ENCODE measurements around the gene FILIP1. TPM values are rescaled to one million over a fixed set of nuclear protein-coding genes. Genes with fewer than 3 reads are reported as not detected.

FILIP1 gene
- total and polyA plus RNA-seq, 2 donors from 2014 or later, result 0.80 to 4.6 TPM

DNA sequence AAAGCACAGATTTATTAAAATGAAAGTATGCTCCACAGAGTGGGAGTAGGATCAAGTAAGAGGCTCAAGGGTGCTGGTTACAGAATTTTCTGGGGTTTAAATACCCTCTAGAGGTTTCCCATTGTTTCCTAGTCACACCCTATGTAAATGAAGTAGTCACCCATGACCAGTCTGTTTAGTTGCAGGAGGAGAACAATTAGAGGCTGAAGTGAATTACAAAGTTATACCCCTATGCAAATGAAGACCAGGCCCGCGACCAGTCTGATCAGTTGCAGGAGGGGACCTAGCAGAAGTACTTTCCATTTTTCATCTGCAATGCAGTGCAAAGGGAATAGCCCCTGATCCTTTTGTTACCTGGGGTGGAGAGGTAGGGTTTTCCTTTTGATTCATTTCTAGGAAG is 11.8 kb upstream of the FILIP1 start:
- H3K4me1 ChIP-seq (ENCODE audit: control insufficient read depth in 2 of 3, insufficient read depth in 2 of 3, low read depth in 1 of 3, low read length in 3 of 3), result no peaks in the 10 kb centered on the region
- no peak overlapping the region for H3K27ac ChIP-seq (ENCODE audit: low read depth in 2 of 2, low read length in 2 of 2)
- intact Hi-C loops (cut with DNase I), result no loop called here
- H3K27me3 ChIP-seq (ENCODE audit: control insufficient read depth, insufficient read depth, low read length), result no peaks in the 10 kb centered on the region
- no peak for DNase-seq
- no peak for FAIRE-seq
- no peaks in the 10 kb centered on the region for H3K36me3 ChIP-seq (ENCODE audit: control insufficient read depth in 2 of 3, insufficient read depth in 3 of 3, low read length in 3 of 3)
- H3K4me3 ChIP-seq (ENCODE audit: low read length in 3 of 3), result no peak overlapping the region
- H3K9me3 ChIP-seq (ENCODE audit: control insufficient read depth in 2 of 3, insufficient read depth in 1 of 3, low read length in 3 of 3), result no peaks in the 10 kb centered on the region
- TF ChIP-seq, protein P1, sequence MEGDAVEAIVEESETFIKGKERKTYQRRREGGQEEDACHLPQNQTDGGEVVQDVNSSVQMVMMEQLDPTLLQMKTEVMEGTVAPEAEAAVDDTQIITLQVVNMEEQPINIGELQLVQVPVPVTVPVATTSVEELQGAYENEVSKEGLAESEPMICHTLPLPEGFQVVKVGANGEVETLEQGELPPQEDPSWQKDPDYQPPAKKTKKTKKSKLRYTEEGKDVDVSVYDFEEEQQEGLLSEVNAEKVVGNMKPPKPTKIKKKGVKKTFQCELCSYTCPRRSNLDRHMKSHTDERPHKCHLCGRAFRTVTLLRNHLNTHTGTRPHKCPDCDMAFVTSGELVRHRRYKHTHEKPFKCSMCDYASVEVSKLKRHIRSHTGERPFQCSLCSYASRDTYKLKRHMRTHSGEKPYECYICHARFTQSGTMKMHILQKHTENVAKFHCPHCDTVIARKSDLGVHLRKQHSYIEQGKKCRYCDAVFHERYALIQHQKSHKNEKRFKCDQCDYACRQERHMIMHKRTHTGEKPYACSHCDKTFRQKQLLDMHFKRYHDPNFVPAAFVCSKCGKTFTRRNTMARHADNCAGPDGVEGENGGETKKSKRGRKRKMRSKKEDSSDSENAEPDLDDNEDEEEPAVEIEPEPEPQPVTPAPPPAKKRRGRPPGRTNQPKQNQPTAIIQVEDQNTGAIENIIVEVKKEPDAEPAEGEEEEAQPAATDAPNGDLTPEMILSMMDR (IDR thresholded peaks at IDR 0.05; ENCODE audit: borderline replicate concordance, extremely low read depth, insufficient read depth), result no peak
- H3K9ac ChIP-seq (ENCODE audit: low read length in 3 of 3), result no peak overlapping the region

DNA sequence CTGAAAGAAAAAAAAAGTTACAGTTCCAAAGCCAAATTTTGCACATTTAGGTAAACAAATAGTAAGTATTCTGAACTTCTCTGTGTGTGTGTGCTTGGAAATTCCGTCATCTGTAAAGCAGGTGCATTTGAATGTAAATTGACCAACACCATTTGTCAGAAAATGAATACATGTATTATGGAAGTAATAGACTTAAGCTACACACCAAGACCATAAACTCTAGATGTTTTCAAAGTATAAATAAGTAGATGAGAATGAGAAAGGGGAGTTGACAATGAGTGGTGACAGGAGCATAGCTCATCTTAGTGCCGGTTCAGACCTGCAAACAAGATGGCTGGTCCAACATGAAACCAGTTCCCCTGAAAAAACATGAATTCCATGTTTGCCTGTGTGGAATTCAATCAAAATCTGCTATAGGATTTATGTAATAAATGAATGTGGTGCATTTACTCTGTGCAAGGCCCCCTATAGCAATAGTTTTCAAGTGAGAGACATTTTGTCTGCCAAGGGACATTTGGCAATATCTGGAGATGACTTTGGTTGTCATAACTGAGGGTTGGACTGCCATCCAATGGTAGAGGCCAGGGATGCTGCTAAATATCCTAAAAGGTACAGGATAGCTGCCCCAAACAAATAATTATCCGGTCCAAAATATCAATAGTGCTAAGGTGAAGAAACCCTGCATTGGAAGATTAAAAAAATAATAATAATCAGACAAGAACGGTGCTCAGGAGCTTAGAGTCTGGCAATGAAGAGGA is 11.0 kb upstream of the FILIP1 start:
- no peak overlapping the region for H3K4me3 ChIP-seq (ENCODE audit: low read length in 3 of 3)

DNA sequence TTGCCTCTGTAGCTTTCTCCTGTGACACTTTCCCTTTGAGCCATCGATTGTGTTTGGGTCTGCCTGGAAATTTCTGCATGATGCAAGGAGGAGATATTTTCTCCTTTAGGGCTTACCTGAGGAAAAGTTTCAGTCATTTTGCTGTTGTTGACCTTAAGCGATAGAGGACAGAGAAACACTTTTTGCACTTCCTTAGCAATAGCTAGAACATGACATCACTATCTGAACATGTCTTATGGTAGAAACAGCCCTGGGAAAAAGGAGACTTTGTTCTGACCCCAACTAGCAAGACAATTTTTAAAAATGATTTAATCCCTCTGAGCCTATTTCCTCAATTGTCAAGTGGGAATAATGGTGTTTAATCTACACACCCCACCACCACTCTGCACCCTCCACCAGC is 9.7 kb upstream of the FILIP1 start:
- DNase-seq (no peak), FAIRE-seq (no peak)
- TF ChIP-seq, protein P1 (IDR thresholded peaks at IDR 0.05; ENCODE audit: borderline replicate concordance, extremely low read depth, insufficient read depth), result no peak
- H3K9me3 ChIP-seq (ENCODE audit: control insufficient read depth in 2 of 3, insufficient read depth in 1 of 3, low read length in 3 of 3), result no peaks in the 10 kb centered on the region
- no peaks in the 10 kb centered on the region for H3K36me3 ChIP-seq (ENCODE audit: control insufficient read depth in 2 of 3, insufficient read depth in 3 of 3, low read length in 3 of 3)
- no peak overlapping the region for H3K9ac ChIP-seq (ENCODE audit: low read length in 3 of 3)
- no peak overlapping the region for H3K27ac ChIP-seq (ENCODE audit: low read depth in 2 of 2, low read length in 2 of 2)
- H3K4me1 ChIP-seq (ENCODE audit: control insufficient read depth in 2 of 3, insufficient read depth in 2 of 3, low read depth in 1 of 3, low read length in 3 of 3), result no peaks in the 10 kb centered on the region
- no peak overlapping the region for H3K4me3 ChIP-seq (ENCODE audit: low read length in 3 of 3)
- H3K27me3 ChIP-seq (ENCODE audit: control insufficient read depth, insufficient read depth, low read length), result no peaks in the 10 kb centered on the region
- intact Hi-C loops (cut with DNase I), result no loop called here

More for the DNA sequence above, 11.0 kb upstream of the FILIP1 start:
- DNase-seq (no peak), FAIRE-seq (no peak)
- TF ChIP-seq, protein P1 (IDR thresholded peaks at IDR 0.05; ENCODE audit: borderline replicate concordance, extremely low read depth, insufficient read depth), result no peak
- no peaks in the 10 kb centered on the region for H3K27me3 ChIP-seq (ENCODE audit: control insufficient read depth, insufficient read depth, low read length)
- intact Hi-C loops (cut with DNase I), result no loop called here
- H3K9me3 ChIP-seq (ENCODE audit: control insufficient read depth in 2 of 3, insufficient read depth in 1 of 3, low read length in 3 of 3), result no peaks in the 10 kb centered on the region
- no peaks in the 10 kb centered on the region for H3K4me1 ChIP-seq (ENCODE audit: control insufficient read depth in 2 of 3, insufficient read depth in 2 of 3, low read depth in 1 of 3, low read length in 3 of 3)
- no peak overlapping the region for H3K9ac ChIP-seq (ENCODE audit: low read length in 3 of 3)
- H3K27ac ChIP-seq (ENCODE audit: low read depth in 2 of 2, low read length in 2 of 2), result no peak overlapping the region
- no peaks in the 10 kb centered on the region for H3K36me3 ChIP-seq (ENCODE audit: control insufficient read depth in 2 of 3, insufficient read depth in 3 of 3, low read length in 3 of 3)

Measured in kidney (tissue), 14 donors.